ENCODE results near the gene BLMH.

Gene BLMH

GRCh38 chr17:30267625-30268024, 24.1 kb downstream of the BLMH start:
- TF ChIP-seq POLR2AphosphoS5 (IDR thresholded peaks at IDR 0.05; ENCODE audit: low read depth, low read length) (no peak), REST (IDR thresholded peaks at IDR 0.05; ENCODE audit: insufficient read depth in 1 of 2, low read depth in 2 of 2, low read length in 2 of 2) (no peak), SIN3A (IDR thresholded peaks at IDR 0.05; ENCODE audit: borderline replicate concordance, insufficient read depth, low read length) (no peak), TAF1 (IDR thresholded peaks at IDR 0.05; ENCODE audit: borderline replicate concordance, insufficient read depth, low read length) (no peak), FOXP2 (optimal IDR thresholded peaks at IDR 0.05; ENCODE audit: borderline replicate concordance, extremely low read depth, extremely low read length, insufficient read depth) (no peak)

- TF ChIP-seq FOXP2 (optimal IDR thresholded peaks at IDR 0.05; ENCODE audit: borderline replicate concordance, extremely low read depth, extremely low read length, insufficient read depth) (no peak), TAF1 (IDR thresholded peaks at IDR 0.05; ENCODE audit: borderline replicate concordance, insufficient read depth, low read length) (no peak), POLR2AphosphoS5 (IDR thresholded peaks at IDR 0.05; ENCODE audit: low read depth, low read length) (no peak)
These were observed 28.0 kb downstream of the BLMH start for GRCh38 chr17:30263552-30264333.

GRCh38 chr17:30256756-30257506, 34.8 kb downstream of the BLMH start:
- no peak for TF ChIP-seq SIN3A (IDR thresholded peaks at IDR 0.05; ENCODE audit: borderline replicate concordance, insufficient read depth, low read length)
- no peak for TF ChIP-seq REST (IDR thresholded peaks at IDR 0.05; ENCODE audit: insufficient read depth in 1 of 2, low read depth in 2 of 2, low read length in 2 of 2)
- no peak for TF ChIP-seq TAF1 (IDR thresholded peaks at IDR 0.05; ENCODE audit: borderline replicate concordance, insufficient read depth, low read length)
- TF ChIP-seq POLR2AphosphoS5 (IDR thresholded peaks at IDR 0.05; ENCODE audit: low read depth, low read length): no peak
- no peak for TF ChIP-seq FOXP2 (optimal IDR thresholded peaks at IDR 0.05; ENCODE audit: borderline replicate concordance, extremely low read depth, extremely low read length, insufficient read depth)

- TF ChIP-seq TAF1 (IDR thresholded peaks at IDR 0.05; ENCODE audit: borderline replicate concordance, insufficient read depth, low read length) (no peak), FOXP2 (optimal IDR thresholded peaks at IDR 0.05; ENCODE audit: borderline replicate concordance, extremely low read depth, extremely low read length, insufficient read depth) (no peak), SIN3A (IDR thresholded peaks at IDR 0.05; ENCODE audit: borderline replicate concordance, insufficient read depth, low read length) (no peak)
These were observed 37.6 kb downstream of the BLMH start for GRCh38 chr17:30254150-30254549.

GRCh38 chr17:30253312-30253711, 38.4 kb downstream of the BLMH start:
- TF ChIP-seq SIN3A (IDR thresholded peaks at IDR 0.05; ENCODE audit: borderline replicate concordance, insufficient read depth, low read length): no peak
- TF ChIP-seq POLR2AphosphoS5 (IDR thresholded peaks at IDR 0.05; ENCODE audit: low read depth, low read length): no peak
- no peak for TF ChIP-seq REST (IDR thresholded peaks at IDR 0.05; ENCODE audit: insufficient read depth in 1 of 2, low read depth in 2 of 2, low read length in 2 of 2)
- TF ChIP-seq TAF1 (IDR thresholded peaks at IDR 0.05; ENCODE audit: borderline replicate concordance, insufficient read depth, low read length): no peak
- TF ChIP-seq FOXP2 (optimal IDR thresholded peaks at IDR 0.05; ENCODE audit: borderline replicate concordance, extremely low read depth, extremely low read length, insufficient read depth): no peak

Measured in PFSK-1 (cell line).